Upper lobe of left lung (tissue), 6 donors: ENCODE data around the gene BPIFB1. TPM values are rescaled to one million over a fixed set of nuclear protein-coding genes. Genes with fewer than 3 reads are reported as not detected.
A peak's percentile ranks its signal among the peaks of the same experiment; 100 is the strongest.

Source experiments
- ATAC-seq, 2 donors: fragments of 200-7000 bp; cut with Tn5 transposase; one replicate each; pipeline ENCODE4 v1.9.1; 2022; ENCODE audit warnings: mild to moderate bottlenecking in 2 of 2, moderate library complexity in 2 of 2; ENCODE audit not compliant: low FRiP score in 2 of 2
- DNase-seq, 2 donors: peaks; one replicate each; pipeline ENCODE4 v3.0.0-alpha.2; 2019 to 2020
- H3K27ac ChIP-seq, 4 donors: fragments of 200-600 bp; sonication (generic); one replicate each; pipeline ENCODE4 v1.5.1; 2016 to 2019
- H3K27me3 ChIP-seq, 4 donors: fragments of 200-600 bp; sonication (generic); one replicate each; pipeline ENCODE4 v1.5.1; 2017 to 2019
- H3K36me3 ChIP-seq, 4 donors: fragments of 200-600 bp; sonication (generic); one replicate each; pipeline ENCODE4 v1.5.1; 2016 to 2019
- H3K4me1 ChIP-seq, 4 donors: fragments of 200-600 bp; sonication (generic); one replicate each; pipeline ENCODE4 v1.5.1; 2018 to 2019
- H3K4me3 ChIP-seq, 4 donors: fragments of 200-600 bp; sonication (generic); one replicate each; pipeline ENCODE4 v1.5.1; 2017 to 2019; ENCODE audit warnings: mild to moderate bottlenecking in 2 of 4, moderate library complexity in 1 of 4
- H3K9me3 ChIP-seq, 4 donors: fragments of 200-600 bp; sonication (generic); one replicate each; pipeline ENCODE4 v1.5.1; 2018 to 2019
- CTCF ChIP-seq, 6 experiments: fragments of 450-650 bp in 4 of 6; fragments of 200-600 bp in 2 of 6; sonication (generic) in 2 of 6; IDR thresholded peaks; one replicate each; pipeline ENCODE4 v1.5.1; 2016 to 2019; ENCODE audit warnings: antibody characterized with exemption in 6 of 6
- EP300 ChIP-seq, 4 donors: sonication (generic); formaldehyde crosslinking; IDR thresholded peaks; one replicate each; pipeline ENCODE4 v1.5.1; 2017; ENCODE audit warnings: antibody characterized with exemption in 4 of 4, control low read depth in 2 of 4
- POLR2A ChIP-seq, 4 donors: fragments of 450-650 bp; IDR thresholded peaks; one replicate each; pipeline ENCODE4 v1.5.1; 2016 to 2017; ENCODE audit warnings: antibody characterized with exemption in 4 of 4, mild to moderate bottlenecking in 2 of 4
- POLR2AphosphoS5 ChIP-seq, 2 donors: sonication (generic); formaldehyde crosslinking; IDR thresholded peaks; one replicate each; pipeline ENCODE4 v1.5.1; 2017; ENCODE audit warnings: antibody characterized with exemption in 2 of 2
- WGBS, 2 donors: methylation state at CpG; one replicate each; pipeline ENCODE4 v1.1.5; 2017 to 2018; 5-methylcytosine and 5-hydroxymethylcytosine counted together
- total RNA-seq, 6 donors: library from RNA; depleted of rRNA in 4 of 6; stranded (reverse); fragments of >200 nt in 4 of 6; gene quantifications; one replicate each; pipeline versions ENCODE4 v1.1.0 to v1.2.1, GENCODE V29; 2016 to 2021
- donor health status: DM: no; HTN: no; CAD: no; lungs with moderate emphysema.
- donor health status: DM: no; HTN: yes; CAD: no; lungs with severe emphysema.

Gene BPIFB1
- total RNA-seq, 6 donors from 2014 or later = 4.8 to 323 (median 35.3) TPM

DNA sequence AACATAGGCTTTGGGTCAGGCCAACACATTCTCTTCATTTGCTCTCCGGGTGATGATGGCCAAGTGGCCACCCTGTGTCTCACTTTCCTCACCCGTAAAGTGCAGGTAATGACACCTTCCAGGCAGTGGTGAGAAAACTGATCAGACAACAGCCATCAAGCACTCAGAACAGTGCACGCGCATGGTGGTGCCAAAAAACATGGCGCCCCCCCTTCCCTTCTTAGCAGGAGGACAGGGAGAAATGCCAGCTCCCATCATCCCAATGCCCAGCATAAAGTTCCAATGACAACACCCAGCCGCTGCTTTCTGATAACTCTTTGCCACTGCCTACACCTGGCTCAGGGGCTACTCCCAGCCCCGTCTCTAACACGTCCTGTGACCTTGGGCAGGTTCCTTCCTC lies 8.4 kb downstream of the BPIFB1 start:
- Histone ChIP-seq H3K4me1 (no peaks in the 10 kb centered on the region), H3K4me3 (no peak overlapping the region), H3K36me3 (no peaks in the 10 kb centered on the region), H3K27me3 (no peaks in the 10 kb centered on the region), H3K9me3 (no peaks in the 10 kb centered on the region), H3K27ac (no peak overlapping the region)
- no peak for DNase-seq
- no peak for TF ChIP-seq EP300 (IDR thresholded peaks at IDR 0.05)
- TF ChIP-seq POLR2AphosphoS5 (IDR thresholded peaks at IDR 0.05) = no peak
- ATAC-seq = no peak
- 75 to 82% methylated on average over 8 of the region's 8 CpGs for WGBS, 2 donors

GRCh38 chr20:33291830-33292355 lies 8.9 kb downstream of the BPIFB1 start:
- Histone ChIP-seq H3K4me3 (no peak overlapping the region), H3K27ac (no peak overlapping the region), H3K9me3 (no peaks in the 10 kb centered on the region), H3K4me1 (no peaks in the 10 kb centered on the region), H3K27me3 (no peaks in the 10 kb centered on the region), H3K36me3 (no peaks in the 10 kb centered on the region)
- TF ChIP-seq CTCF (IDR thresholded peaks at IDR 0.05) (peak; percentile 69 to 86 (median 81)), EP300 (IDR thresholded peaks at IDR 0.05) (no peak)
- DNase-seq (peak in 1 of 2 donors; percentile 58), ATAC-seq (peak; percentile 54 to 59)
- WGBS, 2 donors = 32 to 41% methylated on average over 7 of the region's 7 CpGs

DNA sequence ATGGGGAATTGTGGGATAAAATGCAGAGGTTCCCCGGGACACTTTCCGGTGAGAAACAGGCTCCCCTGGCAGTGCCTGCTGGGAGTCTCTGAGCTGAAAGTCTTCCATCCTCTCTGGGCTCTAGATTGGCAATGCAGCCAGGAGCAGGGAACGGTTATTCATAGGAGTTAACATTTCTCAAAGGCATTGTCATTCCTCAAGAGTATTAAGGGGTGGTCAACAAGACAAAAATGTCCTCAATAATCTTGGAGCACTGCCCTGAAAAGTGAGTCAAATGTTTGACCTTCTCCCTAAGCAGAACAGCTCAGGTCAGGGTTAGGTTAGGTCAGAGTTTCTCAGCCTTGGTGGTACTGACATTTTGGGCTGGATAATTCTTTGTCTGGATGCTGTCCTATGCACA lies 13.2 kb downstream of the BPIFB1 start:
- Histone ChIP-seq H3K36me3 (no peaks in the 10 kb centered on the region), H3K27ac (no peak overlapping the region), H3K9me3 (no peaks in the 10 kb centered on the region), H3K4me1 (peaks cover 0 to 7% (median 2%) of the 10 kb centered on the region in 4 donors), H3K27me3 (no peaks in the 10 kb centered on the region), H3K4me3 (no peak overlapping the region)
- ATAC-seq (no peak), DNase-seq (no peak)
- 53 to 65% methylated on average over 3 of the region's 3 CpGs for WGBS, 2 donors
- TF ChIP-seq CTCF (IDR thresholded peaks at IDR 0.05) = no peak
- TF ChIP-seq EP300 (IDR thresholded peaks at IDR 0.05) = no peak

GRCh38 chr20:33298391-33298790 lies 15.4 kb downstream of the BPIFB1 start:
- Histone ChIP-seq H3K4me3 (no peak overlapping the region), H3K27ac (no peak overlapping the region), H3K9me3 (no peaks in the 10 kb centered on the region), H3K4me1 (peaks cover 0 to 7% (median 2%) of the 10 kb centered on the region in 4 donors), H3K36me3 (no peaks in the 10 kb centered on the region), H3K27me3 (no peaks in the 10 kb centered on the region)
- ATAC-seq = no peak
- DNase-seq = no peak
- WGBS, 2 donors = 80 to 81% methylated on average over 11 of the region's 11 CpGs
- TF ChIP-seq CTCF (IDR thresholded peaks at IDR 0.05) = no peak
- TF ChIP-seq POLR2AphosphoS5 (IDR thresholded peaks at IDR 0.05) = no peak
- TF ChIP-seq EP300 (IDR thresholded peaks at IDR 0.05) = no peak

- Histone ChIP-seq H3K36me3 (no peaks in the 10 kb centered on the region), H3K27me3 (no peaks in the 10 kb centered on the region), H3K4me1 (peaks cover 0 to 7% (median 2%) of the 10 kb centered on the region in 4 donors), H3K9me3 (no peaks in the 10 kb centered on the region), H3K27ac (no peak overlapping the region), H3K4me3 (no peak overlapping the region)
- ATAC-seq (peak; percentile 69 to 87), DNase-seq (peak; percentile 62 to 89)
- 17 to 32% methylated on average over 14 to 24 of the region's 24 CpGs for WGBS, 2 donors
- TF ChIP-seq POLR2A (IDR thresholded peaks at IDR 0.05) (no peak), POLR2AphosphoS5 (IDR thresholded peaks at IDR 0.05) (no peak), CTCF (IDR thresholded peaks at IDR 0.05) (peak; percentile 79 to 93 (median 85)), EP300 (IDR thresholded peaks at IDR 0.05) (no peak)
Measured at GRCh38 chr20:33299111-33299603, 16.1 kb downstream of the BPIFB1 start.
